RWPE1 (cell line): ENCODE results near the gene PROCR.
"Not testable (repeated sequence)": the region's sequence is repeated elsewhere in the genome, so short reads cannot be mapped to it uniquely, and the experiment has no call there.

Experiments
- CTCF ChIA-PET: fragments of 350-600 bp; sonication (Branson Sonifier 250); formaldehyde crosslinking; extraction: SDS; loops from one replicate; lab custom pipeline; 2021; lab: Yijun Ruan, JAX
- POLR2A ChIA-PET: fragments of 400-600 bp; formaldehyde crosslinking; extraction: SDS; loops from one replicate; lab custom pipeline; 2020; ENCODE audit warnings: antibody characterized with exemption; ENCODE audit not compliant: low non-redundant PET; lab: Yijun Ruan, JAX
- DNase-seq: peaks from one replicate; pipeline ENCODE4 v3.0.0; 2012; ENCODE audit warnings: low spot score
- H3K27ac ChIP-seq: fragments of 450-650 bp; 2 replicates; pipeline ENCODE4 v1.5.1; 2017
- CTCF ChIP-seq: fragments of 450-650 bp; conservative IDR thresholded peaks from 2 replicates; pipeline ENCODE4 v1.5.1; 2017; ENCODE audit warnings: low read depth, mild to moderate bottlenecking

Gene PROCR

GRCh38 chr20:35156978-35157377 lies 14.9 kb upstream of the PROCR start:
- POLR2A ChIA-PET, result no interaction called here
- TF ChIP-seq CTCF, result no peak
- no peak for DNase-seq
- CTCF ChIA-PET, result interaction anchor here (0.5 to 0.6 kb wide), 3 partner anchors 61 to 344 kb away, joined by 3 to 5 read pairs (median 3); no protein-coding TSS in a partner anchor
- no peak overlapping the region for H3K27ac ChIP-seq

GRCh38 chr20:35160341-35160740 lies 11.5 kb upstream of the PROCR start:
- DNase-seq, POLR2A ChIA-PET, H3K27ac ChIP-seq: not testable (repeated sequence)
- CTCF ChIA-PET, result interaction anchor here (0.6 to 0.7 kb wide), 2 partner anchors 1962 to 1965 kb away, joined by 4 read pairs; no protein-coding TSS in a partner anchor

DNA sequence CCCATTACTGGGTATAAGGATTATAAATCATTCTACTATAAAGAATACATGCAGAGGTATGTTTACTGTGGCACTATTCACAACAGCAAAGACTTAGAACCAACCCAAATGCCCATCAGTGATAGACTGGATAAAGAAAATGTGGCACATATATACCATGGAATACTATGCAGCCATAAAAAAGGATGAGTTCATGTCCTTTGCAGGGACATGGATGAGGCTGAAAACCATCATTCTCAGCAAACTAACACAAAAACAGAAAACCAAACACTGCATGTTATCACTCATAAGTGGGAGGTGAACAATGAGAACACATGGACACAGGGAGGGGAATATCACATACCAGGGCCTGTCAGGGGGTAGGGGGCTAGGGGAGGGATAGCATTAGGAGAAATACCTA lies 7.3 kb upstream of the PROCR start:
- DNase-seq, POLR2A ChIA-PET, H3K27ac ChIP-seq: not testable (repeated sequence)
- CTCF ChIA-PET, result interaction anchor here (0.6 to 0.9 kb wide), 2 partner anchors 17 to 108 kb away, joined by 3 to 5 read pairs; partner anchors contain the start of gene EDEM2

DNA sequence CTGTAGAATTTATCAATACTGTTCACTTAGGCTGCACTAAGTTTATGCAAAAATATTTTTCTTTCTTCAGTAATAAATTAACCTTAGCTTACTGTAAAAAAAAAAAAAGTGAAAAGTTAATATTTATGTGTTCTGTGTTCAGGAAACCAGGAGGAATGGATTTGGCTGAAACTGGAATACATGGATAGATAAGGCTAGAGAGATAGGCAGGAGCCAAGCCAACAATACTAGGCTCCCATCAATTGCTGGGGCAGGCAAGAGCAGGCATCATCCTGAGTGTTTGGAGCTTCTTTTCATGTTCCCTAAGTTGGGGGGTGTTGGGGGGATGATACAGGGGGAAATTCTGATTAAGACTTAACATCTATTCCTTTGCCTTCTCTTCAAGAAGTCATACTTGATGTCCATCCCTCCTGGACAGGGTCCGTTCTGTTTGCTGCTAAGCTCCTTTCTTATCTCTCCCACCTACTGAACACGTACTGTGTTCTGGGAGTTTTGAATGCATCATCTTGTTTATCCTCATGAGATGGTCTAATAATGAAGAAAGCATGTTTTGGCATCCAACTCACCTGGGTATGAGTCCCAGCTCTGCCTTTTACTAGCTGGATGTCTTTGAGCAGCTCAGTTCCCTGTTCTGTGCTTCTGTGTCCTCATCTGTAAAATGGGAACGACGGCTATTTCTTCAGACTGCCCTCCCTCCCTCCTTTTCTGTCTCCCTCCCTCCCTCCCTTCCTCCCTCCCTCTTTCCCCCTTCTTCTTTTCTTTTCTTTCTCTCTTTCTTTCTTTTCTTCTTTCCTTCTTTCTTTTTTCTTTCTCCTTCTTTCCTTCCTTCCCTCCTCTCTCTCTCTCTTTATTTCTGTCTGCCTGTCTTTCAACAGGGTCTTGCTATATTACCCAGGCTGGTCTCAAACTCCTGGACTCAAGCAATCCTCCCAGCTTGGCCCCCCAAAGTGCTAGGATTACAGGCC lies 6.4 kb upstream of the PROCR start:
- CTCF ChIA-PET, result interaction anchor here (0.6 to 1.6 kb wide), 5 partner anchors 18 to 812 kb away, joined by 3 to 5 read pairs (median 3); partner anchors contain the start of gene EDEM2
- DNase-seq, result no peak
- POLR2A ChIA-PET, result interaction anchor here (0.6 kb wide), 1 partner anchor 89 kb away, joined by 11 read pairs; no protein-coding TSS in a partner anchor
- no peak for TF ChIP-seq CTCF
- no peak overlapping the region for H3K27ac ChIP-seq

DNA sequence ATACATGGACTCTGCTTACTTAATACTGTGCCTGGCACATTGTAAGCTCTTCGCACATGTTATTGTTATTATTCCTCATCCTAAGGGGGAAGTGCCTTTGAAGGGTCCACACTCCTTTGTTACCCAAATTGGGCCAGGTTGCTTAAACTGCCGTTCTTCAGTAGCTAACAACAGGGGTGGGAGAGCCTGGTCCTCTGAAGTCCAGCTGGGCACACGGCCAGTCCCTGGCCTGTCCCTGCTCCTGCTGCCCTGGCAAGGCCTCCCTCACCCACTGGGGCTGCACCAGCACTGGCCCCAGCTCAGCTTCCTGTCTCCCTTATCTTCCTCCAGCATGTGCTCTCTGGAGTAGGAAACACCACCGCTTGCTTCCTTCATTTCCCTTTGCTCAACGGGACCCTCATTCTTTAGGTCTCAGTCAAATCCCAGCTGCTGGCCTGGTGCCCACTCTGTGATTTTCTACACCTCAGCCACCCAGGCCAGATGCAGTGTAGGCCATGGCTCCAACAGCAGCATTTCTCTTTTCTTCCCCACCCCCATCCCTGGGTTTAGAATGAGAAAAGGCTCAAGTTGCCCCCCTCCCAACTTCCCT lies 5.5 kb upstream of the PROCR start:
- DNase-seq, result no peak
- TF ChIP-seq CTCF, result no peak
- ChIA-PET CTCF (interaction anchor here (0.6 to 1.6 kb wide), 6 partner anchors 16 to 1391 kb away, joined by 3 to 5 read pairs (median 4); partner anchors contain the start of gene EDEM2), POLR2A (interaction anchor here (0.6 to 1.2 kb wide), 2 partner anchors 19 to 27 kb away, joined by 4 to 6 read pairs; partner anchors contain the start of gene EDEM2)
- no peak overlapping the region for H3K27ac ChIP-seq

GRCh38 chr20:35167787-35168186 lies 4.1 kb upstream of the PROCR start:
- no peak overlapping the region for H3K27ac ChIP-seq
- TF ChIP-seq CTCF, result no peak
- CTCF ChIA-PET, result interaction anchor here (0.6 kb wide), 1 partner anchor 68 kb away, joined by 5 read pairs; no protein-coding TSS in a partner anchor
- POLR2A ChIA-PET, result no interaction called here
- no peak for DNase-seq

DNA sequence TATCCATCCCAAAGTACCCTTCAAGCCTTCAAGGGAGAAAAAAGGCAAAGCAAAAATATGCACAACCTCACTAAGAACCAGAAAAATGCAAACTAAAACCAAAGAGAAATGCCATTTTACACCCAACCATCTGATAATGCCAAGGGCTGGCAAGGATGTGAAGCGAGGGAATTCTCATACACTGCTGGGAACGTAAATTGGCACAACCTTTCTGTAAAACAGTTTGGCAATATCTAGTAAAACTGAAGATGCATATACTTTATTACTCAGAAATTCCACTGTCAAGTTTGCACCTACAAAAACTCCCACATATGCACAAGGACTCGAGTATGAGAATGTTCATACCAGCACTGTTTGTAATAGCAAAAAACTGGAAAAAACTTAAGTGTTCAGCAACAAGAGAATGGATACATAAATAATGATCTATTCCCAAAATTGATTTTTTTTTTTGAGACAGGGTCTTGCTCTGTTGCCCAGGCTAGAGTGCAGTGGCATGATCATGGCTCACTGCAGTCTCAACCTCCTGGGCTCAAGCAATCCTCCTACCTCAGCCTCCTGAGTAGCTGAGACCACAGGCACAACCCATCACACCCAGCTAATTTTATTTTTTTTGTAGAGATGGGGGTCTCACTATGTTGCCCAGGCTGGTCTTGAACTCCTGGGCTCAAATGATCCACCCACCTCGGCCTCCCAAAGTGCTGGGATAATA lies 3.0 kb upstream of the PROCR start:
- POLR2A ChIA-PET, DNase-seq: not testable (repeated sequence)
- CTCF ChIA-PET, result interaction anchor here (0.6 kb wide), 1 partner anchor 72 kb away, joined by 4 read pairs; no protein-coding TSS in a partner anchor

More for the DNA sequence above, 3.0 kb upstream of the PROCR start:
- H3K27ac ChIP-seq, result not testable (repeated sequence)
